Activated CD4-positive, alpha-beta T cell treated with anti-CD3 and anti-CD28 coated beads for 24 hours (primary cell): ENCODE results near the gene ADAMTS5.

Experiments used
- DNase-seq, 2 donors: peaks; one replicate each; pipeline ENCODE4 v3.0.0-alpha.2; 2020; ENCODE audit warnings: low read depth in 2 of 2

ADAMTS5 gene

GRCh38 chr21:26967062-26967913 is at the start of gene ADAMTS5:
Gene ADAMTS5 (minus strand): TSS chr21:26967088. CDS start chr21:26966391, 697 bp downstream.
- DNase-seq: no peak

GRCh38 chr21:27001526-27001925 is 34.6 kb upstream of the ADAMTS5 start:
- no peak for DNase-seq

GRCh38 chr21:26983576-26983975 is 16.7 kb upstream of the ADAMTS5 start:
- DNase-seq: no peak

- DNase-seq: no peak
Measured at GRCh38 chr21:26982767-26983166, 15.9 kb upstream of the ADAMTS5 start.

- no peak for DNase-seq
Measured at GRCh38 chr21:26977746-26978145, 10.9 kb upstream of the ADAMTS5 start.

- no peak for DNase-seq
Measured at GRCh38 chr21:26973226-26973625, 6.3 kb upstream of the ADAMTS5 start.

- DNase-seq: no peak
Measured at GRCh38 chr21:26972192-26972591, 5.3 kb upstream of the ADAMTS5 start.

GRCh38 chr21:26969971-26970725 is 3.3 kb upstream of the ADAMTS5 start:
- no peak for DNase-seq

- no peak for DNase-seq
Measured at GRCh38 chr21:26966649-26967061, 233 bp downstream of the ADAMTS5 start.

- DNase-seq: no peak
Measured at GRCh38 chr21:26965907-26966581, 844 bp downstream of the ADAMTS5 start.

GRCh38 chr21:26965040-26965906 is 1.6 kb downstream of the ADAMTS5 start:
- no peak for DNase-seq

- no peak for DNase-seq
Measured at GRCh38 chr21:26964170-26964778, 2.6 kb downstream of the ADAMTS5 start.

- DNase-seq: no peak
Measured at GRCh38 chr21:26962621-26963181, 4.2 kb downstream of the ADAMTS5 start.

- DNase-seq: no peak
Measured at GRCh38 chr21:26961698-26962097, 5.2 kb downstream of the ADAMTS5 start.

- no peak for DNase-seq
Measured at GRCh38 chr21:26958788-26959187, 8.1 kb downstream of the ADAMTS5 start.

GRCh38 chr21:26956813-26957212 is 10.1 kb downstream of the ADAMTS5 start:
- DNase-seq: no peak

- DNase-seq: no peak
Measured at GRCh38 chr21:26956216-26956615, 10.7 kb downstream of the ADAMTS5 start.

GRCh38 chr21:26954662-26955121 is 12.2 kb downstream of the ADAMTS5 start:
- no peak for DNase-seq

GRCh38 chr21:26952374-26953066 is 14.4 kb downstream of the ADAMTS5 start:
- no peak for DNase-seq

GRCh38 chr21:26949830-26950229 is 17.1 kb downstream of the ADAMTS5 start:
- no peak for DNase-seq
